ENCODE data around the gene C17orf113.

C17orf113 gene

GRCh38 chr17:42050393-42051012 is at the start of gene C17orf113:
TSS of gene C17orf113 (minus strand) at chr17:42050601. CDS start at chr17:42043376, 7,225 bp downstream.
- no peak for DNase-seq (ENCODE audit: low spot score)

DNA sequence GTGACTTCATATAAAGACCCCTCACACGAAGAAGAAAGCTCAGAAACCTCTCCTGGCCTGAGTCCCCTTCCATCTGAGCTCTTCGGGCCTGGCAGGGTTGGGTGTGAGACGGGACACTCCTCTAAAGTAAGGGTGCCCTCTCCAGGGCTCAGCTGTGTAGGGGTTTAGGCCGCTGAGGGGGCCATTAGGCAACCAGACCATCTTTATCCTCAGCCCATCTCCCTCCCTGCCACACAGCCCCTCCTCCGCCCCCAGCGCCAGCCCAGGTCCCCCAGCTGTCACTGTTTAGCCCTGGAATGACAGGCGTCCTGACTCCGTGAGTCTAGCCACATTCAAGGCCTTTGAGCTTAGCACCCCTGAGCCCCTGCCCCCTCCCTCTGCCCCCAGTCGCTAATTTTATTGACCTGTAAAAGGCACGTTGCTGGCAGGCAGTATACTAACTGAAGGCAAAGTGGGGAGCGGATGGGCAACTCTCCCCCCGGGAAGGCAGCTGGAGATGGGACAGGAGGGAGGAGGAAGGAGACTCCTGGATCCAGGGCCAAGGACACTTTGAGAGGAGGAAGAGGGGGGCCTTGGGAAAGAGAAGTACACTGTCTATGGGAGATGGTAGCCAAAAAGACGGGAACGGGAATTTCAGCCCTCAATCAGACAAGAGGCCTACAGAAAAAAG is 48.5 kb upstream of the C17orf113 start:
- DNase-seq (ENCODE audit: low spot score) = no peak

DNA sequence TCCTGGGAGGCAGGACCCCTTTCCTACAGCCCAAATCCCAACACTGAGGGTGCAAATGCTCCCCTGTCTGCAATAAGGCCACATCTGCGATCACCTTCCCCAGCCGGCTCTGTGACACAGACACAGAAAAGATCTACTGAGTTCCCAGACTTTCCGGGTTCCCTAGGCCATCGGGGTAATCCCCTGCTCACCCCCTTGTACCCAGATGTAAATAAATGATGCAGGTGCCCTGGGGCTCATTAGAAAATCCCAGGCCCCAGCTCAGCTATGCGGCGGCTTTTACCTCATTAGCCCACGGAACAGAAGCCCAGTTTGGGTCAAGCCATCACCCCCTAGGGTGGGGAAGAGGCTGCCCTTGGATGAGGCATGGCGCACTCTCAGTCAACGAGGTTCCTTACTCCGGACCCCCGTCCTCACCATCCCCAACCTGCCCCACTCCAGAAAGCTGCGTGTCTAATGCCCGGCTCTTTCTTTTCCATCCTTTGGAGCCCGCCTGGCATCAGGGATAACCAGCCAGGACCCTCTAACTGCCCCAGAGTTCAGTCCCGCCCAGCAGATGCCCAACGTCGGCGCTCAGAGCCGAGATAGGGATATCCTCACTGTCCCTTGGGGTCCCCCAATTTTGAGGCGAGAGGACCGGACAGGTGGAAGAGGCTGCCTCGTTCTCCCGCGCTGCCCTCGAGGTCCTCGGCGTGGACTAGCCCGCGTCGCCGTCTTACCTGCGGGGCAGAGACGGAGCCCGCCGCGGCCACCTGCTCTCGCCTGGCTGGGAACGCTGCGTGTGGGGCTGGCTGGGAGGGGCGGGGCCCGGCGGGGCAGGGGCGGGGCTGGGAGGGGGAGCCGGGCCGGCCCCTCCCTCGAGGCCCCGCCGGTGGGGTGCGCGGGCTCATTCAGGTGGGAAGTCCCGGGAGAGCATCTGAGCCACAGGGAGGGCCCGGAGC is 47.6 kb upstream of the C17orf113 start, which contains the start of gene ZNF385C:
Gene ZNF385C, minus strand, starts transcription at position 783 of the 941 bp plus-strand sequence. CDS start 35,417 bp downstream, outside the sequence.
- no peak for DNase-seq (ENCODE audit: low spot score)

- DNase-seq (ENCODE audit: low spot score) = no peak
Observed at GRCh38 chr17:42096360-42097111, 46.1 kb upstream of the C17orf113 start.

DNA sequence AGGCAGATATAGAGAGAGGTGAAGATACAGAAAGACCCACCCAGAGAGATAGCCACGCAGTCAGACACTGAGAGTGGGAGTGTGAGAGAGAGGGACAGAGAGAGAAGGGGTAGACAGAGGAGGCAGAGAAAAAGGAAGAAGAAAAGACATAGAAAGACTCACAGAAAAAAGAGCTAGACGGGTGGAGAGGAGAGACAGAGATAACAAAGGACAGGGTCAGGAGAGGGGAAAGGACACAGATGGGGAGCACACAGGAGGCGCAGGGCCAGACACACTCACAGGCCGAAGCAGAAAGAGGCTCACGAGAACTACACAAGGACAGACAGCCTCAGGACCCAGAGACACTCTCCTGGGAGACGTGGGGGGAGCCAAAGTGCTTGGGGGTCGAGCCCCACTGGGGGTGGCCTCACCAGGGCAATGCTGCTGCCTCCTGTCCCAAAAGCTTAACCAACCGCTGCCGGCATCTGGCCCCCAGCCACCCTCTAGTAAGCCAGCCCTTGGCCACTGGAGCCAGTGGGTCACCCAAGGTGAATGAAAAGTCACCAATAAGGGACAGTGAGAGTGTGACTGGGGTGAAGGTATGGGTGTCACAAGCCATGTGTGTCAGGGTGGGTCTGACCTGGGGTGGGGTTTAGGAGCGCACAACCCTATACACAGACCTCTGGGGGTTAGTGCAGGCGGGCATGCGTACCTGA is 44.1 kb upstream of the C17orf113 start:
- no peak for DNase-seq (ENCODE audit: low spot score)

DNA sequence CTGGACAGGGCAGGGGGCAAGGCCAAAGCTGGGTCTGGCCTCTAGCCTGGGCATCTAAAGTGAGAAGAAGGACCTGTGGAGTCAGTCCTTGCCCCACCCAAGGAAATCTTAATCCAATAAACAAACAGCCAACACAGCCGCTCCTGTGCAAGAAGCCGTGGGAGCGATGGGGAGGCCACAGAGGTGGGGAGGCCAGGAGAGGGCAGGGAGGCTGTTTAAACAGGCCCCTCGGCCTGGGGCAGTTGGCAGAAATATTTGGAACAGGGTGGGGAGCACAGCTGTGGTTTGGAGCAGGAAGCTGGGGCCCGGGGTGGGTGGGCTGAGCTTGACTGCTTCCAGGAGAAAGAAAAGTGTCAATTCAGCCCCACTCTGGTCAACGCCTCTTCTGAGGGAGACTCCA is 42.5 kb upstream of the C17orf113 start:
- no peak for DNase-seq (ENCODE audit: low spot score)

- no peak for DNase-seq (ENCODE audit: low spot score)
Observed at GRCh38 chr17:42090964-42091790, 40.8 kb upstream of the C17orf113 start.

DNA sequence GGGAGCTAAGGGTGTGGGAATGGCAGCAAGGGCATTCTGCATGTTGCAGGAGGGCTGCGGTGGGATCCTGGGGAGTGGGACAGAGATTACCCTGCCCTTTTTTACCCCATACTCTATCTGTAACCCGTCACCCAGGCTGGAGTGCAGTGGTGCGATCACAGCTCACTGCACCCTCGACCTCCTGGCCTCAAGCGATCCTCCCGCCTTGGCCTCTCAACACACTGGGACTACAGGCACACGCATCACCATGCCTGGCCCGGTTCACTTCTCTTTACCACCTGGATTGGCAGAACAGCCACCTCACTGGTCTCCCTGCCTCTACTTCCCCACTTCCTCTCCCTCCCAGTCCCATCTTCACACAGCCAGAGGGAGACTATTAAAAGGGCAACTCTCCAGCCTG is 38.3 kb upstream of the C17orf113 start:
- DNase-seq (ENCODE audit: low spot score) = no peak

DNA sequence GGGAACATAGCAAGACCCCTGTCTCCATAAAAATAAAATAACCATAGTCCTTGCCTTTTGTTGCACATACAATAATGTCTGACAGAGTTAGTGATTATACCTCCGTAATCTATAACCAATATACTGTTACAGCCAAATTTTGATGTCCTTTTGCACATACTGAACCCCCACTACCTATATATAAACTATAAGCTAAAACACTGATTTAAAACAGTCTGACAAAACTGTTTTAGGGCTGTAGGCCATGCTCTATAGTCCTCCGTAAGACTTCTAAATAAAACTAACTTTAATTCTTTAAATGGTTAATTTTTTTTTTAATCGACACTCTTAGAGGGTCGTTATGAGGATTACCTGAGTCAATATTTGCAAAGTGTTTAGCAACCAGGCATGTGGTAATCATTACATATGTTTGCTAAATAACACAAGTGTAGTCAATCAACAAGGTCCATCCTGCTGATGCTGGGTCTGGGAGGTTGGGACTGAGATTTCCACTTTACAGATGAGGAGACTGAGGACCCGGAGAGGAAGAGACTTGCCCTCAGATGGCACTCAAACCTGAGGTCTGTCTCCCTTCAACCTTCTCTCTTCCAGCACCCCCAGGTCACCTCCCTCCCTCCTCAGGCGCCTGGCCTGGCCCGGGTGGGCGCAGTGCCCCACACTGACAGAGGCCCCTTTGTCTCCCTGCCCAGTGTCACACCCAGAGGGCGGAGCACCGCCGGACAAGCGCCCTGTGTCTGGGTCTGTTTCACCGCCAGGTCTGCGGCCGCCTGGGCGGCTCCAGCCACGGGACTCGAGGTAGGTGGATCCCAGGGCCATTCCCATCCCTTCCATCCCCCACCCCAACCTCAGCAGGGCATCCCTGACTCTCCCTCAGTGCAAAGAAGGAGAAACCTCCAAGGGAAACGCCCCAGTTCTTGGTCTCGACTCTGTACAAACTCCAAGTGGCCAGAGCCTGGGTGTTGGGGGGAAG is 37.6 kb upstream of the C17orf113 start:
- DNase-seq (ENCODE audit: low spot score) = no peak

GRCh38 chr17:42087042-42087701 is 36.8 kb upstream of the C17orf113 start:
- DNase-seq (ENCODE audit: low spot score) = no peak

GRCh38 chr17:42081516-42082129 is 31.2 kb upstream of the C17orf113 start:
- DNase-seq (ENCODE audit: low spot score) = no peak

DNA sequence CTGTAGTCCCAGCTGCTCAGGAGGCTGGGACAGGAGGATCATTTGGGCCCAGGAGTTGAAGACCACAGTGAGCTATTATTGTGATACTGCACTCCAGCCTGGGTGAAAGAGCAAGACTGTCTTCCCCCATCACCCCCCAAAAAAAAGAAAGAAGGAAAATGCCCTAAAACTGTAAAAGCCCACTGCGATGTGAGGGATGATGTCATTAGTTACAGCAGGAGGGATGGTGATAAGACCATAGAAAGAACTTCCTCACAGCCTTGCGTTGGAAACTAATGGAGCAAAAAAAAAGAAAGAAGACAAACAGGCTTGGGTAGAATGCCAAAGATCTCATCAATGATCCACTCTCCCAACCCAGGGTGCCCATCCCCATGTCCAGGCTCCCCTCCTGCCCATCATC is 29.1 kb upstream of the C17orf113 start:
- no peak for DNase-seq (ENCODE audit: low spot score)

DNA sequence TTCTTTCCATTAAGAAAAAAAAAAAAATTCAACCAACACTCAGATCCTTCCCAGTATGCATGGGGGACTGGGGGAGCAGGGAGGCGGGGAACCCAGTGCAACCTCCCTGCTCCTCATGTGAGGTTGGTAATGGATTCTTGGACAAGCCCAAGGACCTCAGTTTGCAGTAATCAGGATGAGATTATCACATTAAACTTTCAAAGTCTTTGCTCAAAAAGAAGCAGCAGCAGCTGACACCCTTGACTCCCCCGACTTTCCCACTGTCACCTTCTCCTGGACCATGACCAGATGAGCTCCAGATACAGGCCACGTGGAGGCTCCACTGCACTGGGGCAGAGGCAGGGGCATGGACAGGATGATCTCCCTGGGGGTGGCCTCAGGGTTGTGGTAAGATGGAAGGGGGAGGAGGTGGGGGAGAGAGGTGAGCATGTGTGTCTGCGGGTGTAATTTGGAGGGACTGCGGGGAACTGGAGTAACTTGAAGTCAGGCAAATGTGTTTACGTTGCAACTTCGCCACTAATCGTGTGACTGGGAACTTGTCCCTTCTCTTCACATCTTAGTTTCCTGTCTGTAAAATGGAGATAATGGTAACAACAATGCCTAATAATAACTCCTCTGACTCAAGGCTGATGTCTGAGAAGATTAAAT is 28.1 kb upstream of the C17orf113 start:
- no peak for DNase-seq (ENCODE audit: low spot score)

DNA sequence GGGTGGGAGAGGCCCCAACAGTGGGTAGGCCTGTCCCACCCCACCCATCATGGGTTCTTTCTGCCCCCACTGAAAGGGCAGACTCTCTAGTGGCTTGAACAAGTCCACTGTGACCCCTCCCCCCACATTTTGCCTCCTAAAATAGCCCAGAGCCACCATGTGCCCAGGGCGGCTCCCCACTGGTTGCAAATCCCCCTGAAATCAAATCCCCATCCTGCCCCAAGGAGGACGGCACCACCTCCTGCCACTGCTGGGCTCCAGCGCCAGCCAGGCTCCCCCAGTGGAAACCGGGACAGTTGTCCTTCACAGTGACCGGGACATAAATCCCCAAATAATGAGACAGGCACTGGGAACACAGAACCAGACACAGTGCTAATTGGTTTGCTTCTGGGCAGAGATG is 27.4 kb upstream of the C17orf113 start:
- no peak for DNase-seq (ENCODE audit: low spot score)

DNA sequence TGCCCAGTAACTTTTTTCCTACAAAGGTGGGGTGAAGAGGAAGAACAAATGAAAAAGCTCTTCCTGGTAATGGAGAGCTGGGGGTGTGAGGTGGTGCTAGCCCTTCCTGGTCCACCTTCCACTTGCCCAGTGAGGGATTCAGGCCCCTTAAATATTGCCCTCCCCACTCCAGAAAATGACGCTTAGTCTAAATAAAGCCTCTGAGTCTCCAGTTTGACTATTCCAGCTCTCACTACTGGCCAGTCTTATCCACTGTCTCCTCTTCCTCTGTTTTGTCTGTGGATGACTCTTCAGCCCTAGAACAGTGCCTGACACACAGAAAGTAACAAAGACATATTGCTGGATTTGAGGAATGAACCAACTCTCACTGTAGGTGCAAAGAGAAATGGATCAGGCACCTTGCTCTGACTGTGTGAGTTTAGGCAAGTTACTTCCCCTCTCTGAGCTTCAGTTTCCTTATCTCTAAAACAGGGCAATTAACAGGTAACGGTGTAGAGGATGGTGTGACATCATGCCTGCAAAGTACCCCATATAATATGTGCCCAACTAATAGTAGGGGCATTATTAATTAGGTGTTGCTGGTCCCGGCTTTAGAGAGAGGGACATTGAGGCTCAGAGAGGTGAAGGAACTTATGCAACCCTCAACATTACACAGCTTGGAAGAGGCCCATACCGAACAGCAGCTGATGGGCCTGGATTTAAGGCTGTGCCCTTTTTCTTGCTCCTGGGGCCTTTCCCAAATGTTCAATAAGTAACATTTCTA is 26.6 kb upstream of the C17orf113 start:
- no peak for DNase-seq (ENCODE audit: low spot score)

DNA sequence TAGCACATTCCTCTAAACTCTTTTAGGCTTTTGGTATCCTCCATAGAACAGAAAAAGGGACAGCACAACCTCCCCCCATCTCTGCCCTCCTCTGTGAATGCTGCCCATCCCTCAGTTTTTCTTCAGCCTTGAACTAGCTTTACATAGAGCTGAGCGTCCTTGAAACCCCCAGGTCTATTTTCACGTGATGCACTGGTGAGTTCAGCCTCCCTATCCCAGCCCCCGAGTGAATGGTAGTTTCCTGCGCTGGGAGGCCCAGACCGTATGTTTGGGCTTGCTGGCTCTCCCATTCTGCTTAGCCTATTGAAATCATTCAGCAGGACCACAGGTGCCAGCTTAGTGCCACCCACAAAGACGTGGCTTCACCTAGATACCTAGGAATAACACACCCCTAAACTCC is 25.4 kb upstream of the C17orf113 start:
- DNase-seq (ENCODE audit: low spot score) = no peak

All from RKO (cell line).